Measurements from ENCODE around the gene RXFP4. TPM values are rescaled to one million over a fixed set of nuclear protein-coding genes. Genes with fewer than 3 reads are reported as not detected.

The RXFP4 gene
- total RNA-seq, 1 experiment from 2014 or later = not detected

- Mint-ChIP-seq H3K27me3 (ENCODE audit: unreplicated experiment) (no peaks in the 10 kb centered on the region), H3K4me1 (ENCODE audit: low read depth, unreplicated experiment) (peaks cover 81% of the 10 kb centered on the region), H3K36me3 (ENCODE audit: insufficient read depth, unreplicated experiment) (peaks cover 83% of the 10 kb centered on the region), H3K27ac (ENCODE audit: unreplicated experiment) (peak overlapping the region; percentile 73), H3K9me3 (ENCODE audit: low read depth, unreplicated experiment) (no peaks in the 10 kb centered on the region), H3K4me3 (ENCODE audit: low read depth, unreplicated experiment) (peak overlapping the region; percentile 78)
- CTCF ChIA-PET = interaction anchor here (0.6 to 2.5 kb wide), 17 partner anchors 9 to 975 kb away, joined by 3 to 11 read pairs (median 6); partner anchors contain the start of genes SYT11 and ZBTB7B
- peak; percentile 38 for DNase-seq
- BruUV-seq (replicated peaks) = no TSS peak
- intact Hi-C loops (cut with micrococcal nuclease; ENCODE audit: unreplicated experiment) = no loop called here
- no peak for TF ChIP-seq CTCF (IDR thresholded peaks at IDR 0.05; ENCODE audit: unreplicated experiment)
These were observed 36.4 kb downstream of the RXFP4 start for GRCh38 chr1:155977690-155978324.

- Mint-ChIP-seq H3K27ac (ENCODE audit: unreplicated experiment) (peak within 1 kb of the TSS; percentile 73), H3K4me3 (ENCODE audit: low read depth, unreplicated experiment) (peak within 1 kb of the TSS; percentile 78), H3K36me3 (ENCODE audit: insufficient read depth, unreplicated experiment) (peaks cover 87% of the 10 kb centered on the region), H3K27me3 (ENCODE audit: unreplicated experiment) (no peaks in the 10 kb centered on the region), H3K9me3 (ENCODE audit: low read depth, unreplicated experiment) (no peaks in the 10 kb centered on the region), H3K4me1 (ENCODE audit: low read depth, unreplicated experiment) (peaks cover 81% of the 10 kb centered on the region)
- intact Hi-C loops (cut with micrococcal nuclease; ENCODE audit: unreplicated experiment) = no loop called here
- no peak for TF ChIP-seq CTCF (IDR thresholded peaks at IDR 0.05; ENCODE audit: unreplicated experiment)
- CTCF ChIA-PET = interaction anchor here (0.6 to 2.5 kb wide), 10 partner anchors 8 to 86 kb away, joined by 3 to 10 read pairs (median 5); no protein-coding TSS in a partner anchor
- BruUV-seq (replicated peaks) = no TSS peak
- DNase-seq = peak; percentile 78
These were observed 37.0 kb downstream of the RXFP4 start, which contains the start of gene ARHGEF2 for GRCh38 chr1:155978325-155978972. TSS of gene ARHGEF2 (minus strand) at chr1:155978547. CDS start at chr1:155978427, 120 bp downstream.

- BruUV-seq (replicated peaks) = no TSS peak
- H3K4me1 Mint-ChIP-seq (ENCODE audit: low read depth, unreplicated experiment) = peaks cover 85% of the 10 kb centered on the region
- CTCF ChIA-PET = interaction anchor here (1.0 to 2.5 kb wide), 5 partner anchors 10 to 87 kb away, joined by 3 to 10 read pairs (median 7); no protein-coding TSS in a partner anchor
- intact Hi-C loops (cut with micrococcal nuclease; ENCODE audit: unreplicated experiment) = no loop called here
- no peak for DNase-seq
- H3K4me3 Mint-ChIP-seq (ENCODE audit: low read depth, unreplicated experiment) = peak overlapping the region; percentile 78
- TF ChIP-seq CTCF (IDR thresholded peaks at IDR 0.05; ENCODE audit: unreplicated experiment) = no peak
- H3K27ac Mint-ChIP-seq (ENCODE audit: unreplicated experiment) = peak overlapping the region; percentile 73
- H3K36me3 Mint-ChIP-seq (ENCODE audit: insufficient read depth, unreplicated experiment) = peaks cover 91% of the 10 kb centered on the region
- no peaks in the 10 kb centered on the region for H3K27me3 Mint-ChIP-seq (ENCODE audit: unreplicated experiment)
- H3K9me3 Mint-ChIP-seq (ENCODE audit: low read depth, unreplicated experiment) = no peaks in the 10 kb centered on the region
These were observed 37.6 kb downstream of the RXFP4 start for GRCh38 chr1:155978973-155979429.

GRCh38 chr1:155979597-155980343 lies 38.3 kb downstream of the RXFP4 start:
- peaks cover 85% of the 10 kb centered on the region for H3K4me1 Mint-ChIP-seq (ENCODE audit: low read depth, unreplicated experiment)
- no peak for DNase-seq
- H3K36me3 Mint-ChIP-seq (ENCODE audit: insufficient read depth, unreplicated experiment) = peaks cover 83% of the 10 kb centered on the region
- no peak for TF ChIP-seq CTCF (IDR thresholded peaks at IDR 0.05; ENCODE audit: unreplicated experiment)
- H3K4me3 Mint-ChIP-seq (ENCODE audit: low read depth, unreplicated experiment) = peak overlapping the region; percentile 78
- peak overlapping the region; percentile 73 for H3K27ac Mint-ChIP-seq (ENCODE audit: unreplicated experiment)
- BruUV-seq (replicated peaks) = no TSS peak
- CTCF ChIA-PET = interaction anchor here (1.0 to 1.5 kb wide), 2 partner anchors 10 to 11 kb away, joined by 3 to 9 read pairs; no protein-coding TSS in a partner anchor
- no peaks in the 10 kb centered on the region for H3K27me3 Mint-ChIP-seq (ENCODE audit: unreplicated experiment)
- no peaks in the 10 kb centered on the region for H3K9me3 Mint-ChIP-seq (ENCODE audit: low read depth, unreplicated experiment)
- intact Hi-C loops (cut with micrococcal nuclease; ENCODE audit: unreplicated experiment) = no loop called here
